IPS-20b (cell line): ENCODE measurements around the gene MITF.

Experiments used
- H3K27ac ChIP-seq: one replicate; pipeline ENCODE4 v1.5.1; 2013; ENCODE audit warnings: low read length
- H3K27me3 ChIP-seq: 2 replicates; pipeline ENCODE4 v1.6.1; 2013; ENCODE audit warnings: mild to moderate bottlenecking, low read length, inconsistent platforms; ENCODE audit not compliant: insufficient read depth
- H3K36me3 ChIP-seq: 2 replicates; pipeline ENCODE4 v1.6.1; 2013; ENCODE audit warnings: low read depth, mild to moderate bottlenecking, inconsistent platforms, low read length, moderate library complexity; ENCODE audit not compliant: insufficient read depth
- H3K4me1 ChIP-seq: 2 replicates; pipeline ENCODE4 v1.6.1; 2013; ENCODE audit warnings: mild to moderate bottlenecking, control low read depth, inconsistent platforms, low read length, moderate library complexity; ENCODE audit not compliant: insufficient read depth
- H3K4me3 ChIP-seq: 2 replicates; pipeline ENCODE4 v1.5.1; 2013; ENCODE audit warnings: mild to moderate bottlenecking, low read length, inconsistent platforms
- H3K9ac ChIP-seq: 2 replicates; pipeline ENCODE4 v1.6.1; 2013; ENCODE audit warnings: low read depth, mild to moderate bottlenecking, inconsistent platforms, low read length, moderate library complexity
- H3K9me3 ChIP-seq: 2 replicates; pipeline ENCODE4 v1.6.1; 2013; ENCODE audit warnings: mild to moderate bottlenecking, low read depth, low read length, inconsistent platforms; ENCODE audit not compliant: insufficient read depth

MITF gene, protein sequence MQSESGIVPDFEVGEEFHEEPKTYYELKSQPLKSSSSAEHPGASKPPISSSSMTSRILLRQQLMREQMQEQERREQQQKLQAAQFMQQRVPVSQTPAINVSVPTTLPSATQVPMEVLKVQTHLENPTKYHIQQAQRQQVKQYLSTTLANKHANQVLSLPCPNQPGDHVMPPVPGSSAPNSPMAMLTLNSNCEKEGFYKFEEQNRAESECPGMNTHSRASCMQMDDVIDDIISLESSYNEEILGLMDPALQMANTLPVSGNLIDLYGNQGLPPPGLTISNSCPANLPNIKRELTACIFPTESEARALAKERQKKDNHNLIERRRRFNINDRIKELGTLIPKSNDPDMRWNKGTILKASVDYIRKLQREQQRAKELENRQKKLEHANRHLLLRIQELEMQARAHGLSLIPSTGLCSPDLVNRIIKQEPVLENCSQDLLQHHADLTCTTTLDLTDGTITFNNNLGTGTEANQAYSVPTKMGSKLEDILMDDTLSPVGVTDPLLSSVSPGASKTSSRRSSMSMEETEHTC

DNA sequence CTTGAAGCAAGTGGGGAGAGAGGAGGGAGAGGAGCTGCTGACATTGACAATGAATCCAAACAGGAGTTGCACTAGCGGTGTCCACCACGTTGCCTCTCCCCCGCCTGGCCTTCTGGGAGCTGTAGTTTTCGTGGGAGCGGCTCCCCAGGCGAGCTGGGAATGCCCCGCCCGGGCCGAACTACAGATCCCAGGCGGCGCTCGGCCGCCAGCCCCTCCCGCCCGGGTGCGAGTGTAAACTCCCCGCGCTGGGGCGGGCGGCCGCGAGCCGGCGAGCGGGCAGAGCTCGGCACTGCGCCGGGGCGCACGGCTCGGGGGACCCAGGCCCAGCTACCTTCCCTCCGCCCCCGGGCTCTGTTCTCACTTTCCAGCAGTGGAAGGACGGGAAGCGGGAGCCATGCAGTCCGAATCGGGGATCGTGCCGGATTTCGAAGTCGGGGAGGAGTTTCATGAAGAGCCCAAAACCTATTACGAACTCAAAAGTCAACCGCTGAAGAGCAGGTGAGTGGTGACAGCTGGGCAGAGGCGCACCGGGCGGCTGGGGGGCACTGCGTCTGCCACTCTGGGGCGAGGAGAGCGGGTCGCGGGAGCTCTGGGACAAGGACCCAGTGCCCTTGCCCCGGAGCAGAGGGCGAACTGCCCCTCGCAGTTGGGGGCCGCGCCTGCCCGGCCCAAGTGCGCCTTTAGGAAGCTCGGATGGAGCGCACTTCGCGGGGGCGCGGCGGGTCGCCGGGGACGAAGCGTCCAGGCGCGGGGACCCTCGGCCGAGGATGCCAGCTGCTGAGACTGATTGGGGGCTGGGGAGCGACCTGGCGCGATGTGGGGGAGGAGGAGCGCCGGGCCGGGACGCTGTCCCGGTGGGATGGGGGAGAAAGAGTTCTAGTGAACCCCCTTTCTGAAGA lies at the start of gene MITF:
Gene MITF (plus strand): TSS at position 261 of the 899 bp plus-strand sequence. CDS start 134 bp downstream, at position 395.
- Histone ChIP-seq H3K27me3 (peaks cover 65% of the 10 kb centered on the region), H3K4me1 (peaks cover 7% of the 10 kb centered on the region; the same call in 1 of the 2 replicates), H3K9ac (peak within 1 kb of the TSS; percentile 52; the same call in 1 of the 2 replicates), H3K4me3 (peak within 1 kb of the TSS; percentile 91), H3K36me3 (no peaks in the 10 kb centered on the region), H3K27ac (no peak within 1 kb of the TSS), H3K9me3 (no peaks in the 10 kb centered on the region)

DNA sequence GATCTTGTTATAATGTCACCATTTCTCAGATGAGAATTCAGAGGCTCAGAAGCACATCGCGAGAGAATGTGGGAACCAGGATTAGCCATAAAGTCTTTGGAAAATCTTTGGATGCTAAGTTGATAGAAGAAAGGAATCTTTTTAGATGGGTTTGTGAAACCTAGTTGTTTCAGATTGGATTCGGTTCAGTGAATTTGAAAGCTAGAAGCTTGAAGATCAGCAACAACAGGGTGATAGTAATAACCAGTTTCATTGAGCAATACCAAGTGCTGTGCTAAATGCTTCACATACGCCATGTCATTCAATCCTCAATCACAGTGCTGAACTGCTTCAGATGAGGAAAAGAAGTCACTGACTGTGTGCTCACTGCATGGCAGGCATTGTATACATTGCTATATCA lies 47.4 kb upstream of the MITF start:
- H3K9me3 ChIP-seq = no peaks in the 10 kb centered on the region
- H3K9ac ChIP-seq = no peak overlapping the region
- H3K4me3 ChIP-seq = no peak overlapping the region
- no peaks in the 10 kb centered on the region for H3K4me1 ChIP-seq
- peaks cover 33% of the 10 kb centered on the region for H3K27me3 ChIP-seq
- no peaks in the 10 kb centered on the region for H3K36me3 ChIP-seq
- H3K27ac ChIP-seq = no peak overlapping the region

DNA sequence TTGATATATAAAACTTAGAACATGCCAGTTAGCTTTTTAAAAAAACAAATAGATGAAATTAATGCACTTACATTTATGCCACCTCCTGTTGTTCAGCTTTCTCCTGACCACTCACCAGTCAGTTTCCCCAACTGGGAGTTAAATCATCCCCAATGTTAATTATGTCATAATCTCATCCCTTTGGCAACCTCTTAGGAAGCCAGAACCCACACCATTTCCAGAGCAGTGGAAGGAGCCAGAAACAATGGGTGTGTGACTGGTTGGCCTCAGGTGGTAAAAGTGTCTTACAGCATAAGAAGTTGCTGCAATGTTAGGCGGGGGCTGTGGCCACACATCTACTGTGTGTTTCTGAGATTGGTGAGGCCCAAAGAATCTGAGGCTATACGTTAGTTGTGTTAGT lies 46.5 kb upstream of the MITF start:
- H3K4me3 ChIP-seq = no peak overlapping the region
- H3K9me3 ChIP-seq = no peaks in the 10 kb centered on the region
- no peak overlapping the region for H3K9ac ChIP-seq
- H3K36me3 ChIP-seq = no peaks in the 10 kb centered on the region
- H3K4me1 ChIP-seq = no peaks in the 10 kb centered on the region
- H3K27ac ChIP-seq = no peak overlapping the region
- H3K27me3 ChIP-seq = peaks cover 26% of the 10 kb centered on the region

DNA sequence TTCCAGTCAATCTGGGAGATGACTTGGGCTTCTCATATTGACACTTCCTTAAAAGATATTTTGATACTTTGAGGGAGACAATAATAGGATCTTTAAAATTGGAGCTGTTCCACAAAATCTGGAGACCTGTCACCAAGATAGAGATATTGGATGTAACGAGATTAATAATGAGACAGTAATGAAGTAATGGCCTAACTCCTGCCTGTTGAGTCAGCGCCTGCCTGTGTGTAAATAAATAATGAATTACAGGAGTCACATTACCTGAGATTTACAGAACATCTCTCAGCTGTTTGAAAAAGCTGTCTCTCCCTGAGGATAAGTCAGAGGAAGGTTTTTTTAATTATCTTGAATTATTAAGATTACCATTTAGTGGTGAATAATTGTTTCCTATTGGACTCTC lies 43.8 kb upstream of the MITF start:
- Histone ChIP-seq H3K36me3 (no peaks in the 10 kb centered on the region), H3K9me3 (0 out of 2 replicates have a peak, but pooled peaks cover 3% of the 10 kb centered on the region), H3K27me3 (no peaks in the 10 kb centered on the region), H3K9ac (no peak overlapping the region), H3K27ac (no peak overlapping the region), H3K4me3 (no peak overlapping the region), H3K4me1 (no peaks in the 10 kb centered on the region)

DNA sequence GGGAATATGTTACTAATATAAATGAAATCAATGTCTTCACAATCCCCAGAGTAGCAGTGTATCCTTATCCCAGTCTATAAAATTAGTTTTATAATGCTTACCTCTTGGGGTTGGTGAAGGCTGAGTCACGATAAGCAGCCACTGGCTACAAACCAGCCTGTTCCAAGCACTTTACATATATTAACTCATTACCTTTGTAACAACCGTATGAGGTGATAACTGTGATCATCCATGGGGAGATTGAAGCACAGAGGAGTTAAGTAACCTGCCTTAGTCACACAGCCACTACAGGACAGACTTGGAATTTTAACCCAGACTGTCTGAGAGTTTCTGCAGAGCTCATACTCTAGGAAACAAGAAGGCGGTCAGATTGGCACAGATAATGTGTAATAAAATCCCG lies 43.3 kb upstream of the MITF start:
- no peaks in the 10 kb centered on the region for H3K4me1 ChIP-seq
- no peak overlapping the region for H3K9ac ChIP-seq
- H3K27me3 ChIP-seq = no peaks in the 10 kb centered on the region
- H3K27ac ChIP-seq = no peak overlapping the region
- no peak overlapping the region for H3K4me3 ChIP-seq
- 0 out of 2 replicates have a peak, but pooled peaks cover 6% of the 10 kb centered on the region for H3K9me3 ChIP-seq
- no peaks in the 10 kb centered on the region for H3K36me3 ChIP-seq

DNA sequence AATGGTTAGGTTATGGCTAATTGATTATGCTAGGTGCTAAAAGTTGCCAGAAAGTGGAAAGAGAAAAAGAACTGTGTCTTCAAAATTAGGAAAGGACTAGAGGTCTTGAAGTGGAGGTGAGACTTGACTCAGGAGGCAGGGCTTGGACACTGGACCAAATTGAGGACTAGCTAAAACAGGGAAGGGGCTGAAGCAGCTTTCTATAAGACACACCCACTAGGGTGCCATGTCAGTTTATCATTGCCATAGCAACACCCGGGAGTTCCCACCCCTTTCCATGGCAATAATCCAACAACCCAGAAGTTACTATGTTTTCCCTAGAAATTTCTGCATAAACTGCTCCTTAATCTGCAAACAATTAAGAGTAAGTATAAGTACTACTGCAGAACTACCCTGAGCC lies 42.9 kb upstream of the MITF start:
- H3K9me3 ChIP-seq = 0 out of 2 replicates have a peak, but pooled peaks cover 10% of the 10 kb centered on the region
- no peaks in the 10 kb centered on the region for H3K36me3 ChIP-seq
- no peak overlapping the region for H3K9ac ChIP-seq
- no peak overlapping the region for H3K27ac ChIP-seq
- no peaks in the 10 kb centered on the region for H3K4me1 ChIP-seq
- H3K27me3 ChIP-seq = no peaks in the 10 kb centered on the region
- H3K4me3 ChIP-seq = no peak overlapping the region

DNA sequence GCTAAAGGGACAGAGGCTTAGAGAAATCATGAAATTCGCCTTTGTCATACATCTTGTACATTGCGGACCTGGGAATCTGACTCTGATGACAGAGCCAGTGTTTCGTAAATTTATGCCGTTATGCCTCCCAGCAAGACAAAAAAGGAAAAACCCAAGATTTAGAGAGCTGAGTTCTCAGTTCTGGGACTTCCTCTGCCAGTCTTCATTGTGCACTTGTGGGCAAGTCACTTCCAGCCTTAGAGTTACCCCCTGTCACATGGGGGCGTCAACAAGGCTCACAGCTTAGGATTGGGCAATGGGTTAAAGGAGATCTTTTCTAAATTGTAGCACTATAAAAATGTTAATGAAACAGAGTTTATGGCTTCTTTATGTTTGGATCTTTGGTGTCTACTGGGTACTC lies 41.9 kb upstream of the MITF start:
- Histone ChIP-seq H3K9me3 (0 out of 2 replicates have a peak, but pooled peaks cover 12% of the 10 kb centered on the region), H3K27ac (no peak overlapping the region), H3K4me1 (no peaks in the 10 kb centered on the region), H3K4me3 (no peak overlapping the region), H3K9ac (no peak overlapping the region), H3K27me3 (no peaks in the 10 kb centered on the region), H3K36me3 (no peaks in the 10 kb centered on the region)

DNA sequence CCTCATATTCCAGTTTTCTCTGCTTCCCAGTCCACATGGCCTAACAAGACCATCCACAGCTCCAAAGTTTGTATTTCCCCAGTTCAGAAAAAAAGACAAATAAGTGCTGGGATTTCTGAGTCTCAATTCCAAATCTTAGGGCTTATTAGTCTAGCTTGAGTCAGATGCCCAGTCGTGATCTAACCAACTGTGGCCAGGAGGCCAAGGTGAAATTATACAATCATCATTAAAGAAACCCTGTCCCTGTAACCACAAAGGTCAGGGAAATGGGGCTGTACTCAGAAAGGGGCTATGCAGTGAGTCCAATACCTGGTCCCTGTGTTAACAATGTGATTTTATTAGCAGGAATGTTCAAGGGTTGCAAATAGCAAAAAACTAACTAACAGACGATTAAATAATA lies 40.5 kb upstream of the MITF start:
- no peak overlapping the region for H3K27ac ChIP-seq
- 0 out of 2 replicates have a peak, but pooled peaks cover 12% of the 10 kb centered on the region for H3K9me3 ChIP-seq
- H3K4me1 ChIP-seq = no peaks in the 10 kb centered on the region
- no peak overlapping the region for H3K4me3 ChIP-seq
- H3K9ac ChIP-seq = no peak overlapping the region
- H3K27me3 ChIP-seq = no peaks in the 10 kb centered on the region
- H3K36me3 ChIP-seq = no peaks in the 10 kb centered on the region

DNA sequence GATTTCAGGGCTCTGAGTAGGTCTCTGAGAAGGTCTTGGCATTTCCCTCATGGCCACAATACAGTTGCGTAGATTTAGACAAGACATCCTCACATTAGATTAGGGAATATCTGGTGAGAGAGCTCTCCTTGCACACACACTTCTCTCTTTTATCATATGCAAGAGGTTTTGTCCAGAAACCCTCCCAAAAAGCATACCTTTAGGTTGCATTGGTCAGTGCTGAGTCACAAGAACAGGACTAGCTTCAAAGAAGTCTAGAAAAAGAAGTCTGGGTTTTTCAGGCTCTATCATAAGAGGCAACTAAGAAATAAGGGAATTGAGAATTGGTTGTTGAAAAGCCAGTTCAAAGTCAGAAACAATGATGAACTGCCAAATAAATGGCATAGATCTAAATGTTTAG lies 40.1 kb upstream of the MITF start:
- Histone ChIP-seq H3K9me3 (0 out of 2 replicates have a peak, but pooled peaks cover 12% of the 10 kb centered on the region), H3K9ac (no peak overlapping the region), H3K27ac (no peak overlapping the region), H3K27me3 (no peaks in the 10 kb centered on the region), H3K4me1 (no peaks in the 10 kb centered on the region), H3K4me3 (no peak overlapping the region), H3K36me3 (no peaks in the 10 kb centered on the region)

DNA sequence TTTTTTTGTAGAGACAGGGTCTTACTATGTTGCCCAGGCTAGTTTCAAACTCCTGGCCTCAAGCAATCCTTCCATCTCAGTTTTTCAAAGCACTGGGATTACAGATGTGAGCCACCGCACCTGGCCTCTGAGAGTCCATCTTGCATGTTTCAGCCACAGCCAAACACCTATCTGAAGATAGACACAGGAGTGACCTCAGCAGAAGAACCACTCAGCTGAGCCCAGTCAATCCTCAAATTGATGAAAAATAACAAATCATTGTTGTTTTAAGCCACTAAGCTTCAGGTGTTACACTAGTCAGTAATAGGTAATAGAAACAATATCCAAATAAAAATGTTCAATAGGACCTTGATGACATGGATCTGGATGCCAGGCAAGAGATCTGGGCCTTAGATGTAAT lies 38.3 kb upstream of the MITF start:
- Histone ChIP-seq H3K9ac (no peak overlapping the region), H3K9me3 (0 out of 2 replicates have a peak, but pooled peaks cover 12% of the 10 kb centered on the region), H3K36me3 (no peaks in the 10 kb centered on the region), H3K4me1 (no peaks in the 10 kb centered on the region), H3K4me3 (no peak overlapping the region), H3K27ac (no peak overlapping the region), H3K27me3 (no peaks in the 10 kb centered on the region)

DNA sequence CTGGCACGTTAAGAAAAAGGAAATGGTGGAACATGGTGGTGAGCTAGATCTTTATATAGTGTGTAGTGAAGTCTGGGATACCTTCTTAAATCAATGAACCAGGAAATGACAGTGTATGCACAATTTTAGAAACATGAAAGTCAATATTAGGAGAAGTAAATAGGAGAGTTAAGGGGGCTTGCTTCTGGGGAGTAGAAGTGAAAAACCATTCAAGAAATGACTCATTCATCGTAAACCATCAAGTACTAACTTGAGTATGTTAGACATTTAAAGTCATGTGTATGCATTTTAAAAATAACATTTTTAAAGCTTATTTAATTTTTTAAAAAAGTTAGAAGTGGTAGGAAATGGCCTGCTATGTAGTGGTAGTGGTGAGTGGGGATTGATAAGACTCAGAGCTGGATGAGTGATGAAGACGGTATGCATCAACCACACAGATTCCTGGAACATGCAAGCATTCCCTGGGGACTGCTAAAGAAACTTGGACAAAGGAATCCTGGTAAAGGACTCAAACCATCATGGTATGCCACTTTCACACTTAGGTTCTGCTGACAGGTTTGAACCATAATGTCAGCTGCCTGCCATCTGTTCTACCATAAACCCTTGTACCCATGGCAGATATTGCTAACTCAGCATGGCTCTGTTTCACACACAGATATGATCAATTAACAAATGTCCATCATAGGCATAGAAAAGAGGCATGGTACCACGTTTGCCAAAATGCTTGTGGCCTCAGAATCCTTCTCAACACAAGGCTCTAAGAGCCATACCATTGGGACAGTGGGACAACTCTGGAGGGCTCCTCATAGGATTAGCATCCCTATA lies 28.9 kb upstream of the MITF start:
- H3K36me3 ChIP-seq = no peaks in the 10 kb centered on the region
- no peak overlapping the region for H3K9ac ChIP-seq
- no peak overlapping the region for H3K4me3 ChIP-seq
- H3K27ac ChIP-seq = no peak overlapping the region
- no peaks in the 10 kb centered on the region for H3K9me3 ChIP-seq
- no peaks in the 10 kb centered on the region for H3K27me3 ChIP-seq
- no peaks in the 10 kb centered on the region for H3K4me1 ChIP-seq
